GM21528 (cell line): ENCODE measurements around the gene RGL1.
A peak's percentile ranks its signal among the peaks of the same experiment; 100 is the strongest.

Experiments
- ATAC-seq: cut with Tn5 transposase; IDR thresholded peaks from one replicate; pipeline ENCODE4 v1.9.1; 2021; ENCODE audit warnings: mild to moderate bottlenecking, moderate library complexity; ENCODE audit not compliant: unreplicated experiment, low FRiP score

Gene RGL1

GRCh38 chr1:183884526-183884925 is 79.6 kb downstream of the RGL1 start:
- no peak for ATAC-seq

DNA sequence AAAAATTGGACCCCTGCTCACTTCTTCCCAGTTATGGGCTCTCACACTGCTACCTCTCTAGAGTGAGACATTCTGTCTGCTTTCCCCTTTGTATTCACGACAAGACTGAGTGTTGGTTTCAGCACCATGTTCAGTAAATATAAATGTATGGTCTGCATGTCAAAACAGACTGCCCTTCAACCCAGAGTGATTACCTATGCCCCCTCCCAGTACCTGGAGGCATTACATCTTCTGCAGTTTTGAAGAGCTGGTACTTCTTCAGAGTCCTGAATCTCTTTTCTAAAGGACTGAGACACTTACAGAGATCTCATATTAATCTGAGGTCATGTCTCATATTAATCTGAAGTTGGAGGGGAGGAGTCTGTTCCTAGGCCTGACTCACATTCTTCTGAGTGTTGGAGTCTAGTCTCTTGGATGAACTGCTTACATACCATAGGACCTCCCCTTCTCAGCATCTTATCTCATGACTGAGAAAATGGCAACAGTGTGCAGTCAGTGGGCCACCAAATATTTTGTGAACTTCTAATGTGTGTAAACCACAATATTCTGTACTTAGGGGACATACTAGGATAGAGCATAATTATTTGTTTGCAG is 80.3 kb downstream of the RGL1 start:
- no peak for ATAC-seq

DNA sequence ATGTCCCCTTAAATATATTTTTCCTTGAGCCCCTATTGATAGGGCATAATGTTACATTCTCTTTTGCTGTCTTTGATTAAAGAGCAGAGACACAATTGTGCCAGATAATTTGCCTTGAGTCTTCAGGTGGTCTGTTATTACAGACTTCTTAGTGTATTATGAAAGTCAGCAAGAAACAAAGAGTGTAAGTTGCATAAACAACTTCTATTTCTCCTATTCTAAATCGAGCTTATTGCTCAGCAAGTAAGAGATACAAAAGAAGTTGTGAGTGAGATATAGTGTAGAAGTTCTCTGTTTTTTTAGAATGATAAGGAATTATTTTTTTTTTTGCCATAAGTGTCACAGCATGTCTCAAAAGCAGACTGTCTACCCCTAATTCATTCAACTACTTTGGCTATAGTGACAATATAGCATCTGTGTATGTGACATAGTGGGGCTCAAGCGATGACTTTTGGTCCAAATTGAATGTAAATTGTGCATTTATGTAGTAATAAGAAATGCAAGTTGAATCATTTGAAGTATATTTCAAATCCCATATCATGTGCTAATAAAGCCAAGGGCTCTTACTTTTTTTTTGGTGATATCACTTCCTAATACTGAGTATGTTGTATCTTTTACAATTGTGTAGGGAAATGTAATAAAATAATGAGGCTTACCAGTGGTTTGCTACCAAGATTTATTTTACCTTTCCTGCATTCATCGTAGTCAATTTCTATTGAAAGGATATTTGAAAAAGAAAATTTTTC is 81.3 kb downstream of the RGL1 start:
- ATAC-seq = no peak

- no peak for ATAC-seq
These were observed 81.9 kb downstream of the RGL1 start for GRCh38 chr1:183886853-183887252.

GRCh38 chr1:183887826-183888819 is 83.2 kb downstream of the RGL1 start:
- no peak for ATAC-seq

DNA sequence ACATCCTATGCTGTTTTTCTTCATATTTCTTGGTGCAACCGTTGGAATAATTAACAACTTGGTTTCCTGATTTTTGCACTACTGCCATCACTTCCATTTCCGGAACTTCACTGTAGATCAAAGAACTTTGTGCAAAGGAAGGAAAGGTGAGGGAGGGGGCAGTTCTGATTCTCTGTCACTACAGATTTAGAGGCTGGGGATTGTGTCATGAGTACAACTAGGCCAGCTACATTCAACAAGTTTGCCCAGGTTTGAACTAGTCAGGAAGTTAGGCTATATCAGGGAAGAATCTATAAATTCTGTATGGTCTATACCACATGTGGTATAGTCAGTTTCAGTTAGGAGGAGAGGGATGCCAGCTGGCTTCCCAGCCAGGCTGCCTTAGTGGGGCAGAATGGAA is 84.2 kb downstream of the RGL1 start:
- no peak for ATAC-seq

- ATAC-seq = peak; percentile 84
These were observed 86.4 kb downstream of the RGL1 start for GRCh38 chr1:183891158-183891856.

DNA sequence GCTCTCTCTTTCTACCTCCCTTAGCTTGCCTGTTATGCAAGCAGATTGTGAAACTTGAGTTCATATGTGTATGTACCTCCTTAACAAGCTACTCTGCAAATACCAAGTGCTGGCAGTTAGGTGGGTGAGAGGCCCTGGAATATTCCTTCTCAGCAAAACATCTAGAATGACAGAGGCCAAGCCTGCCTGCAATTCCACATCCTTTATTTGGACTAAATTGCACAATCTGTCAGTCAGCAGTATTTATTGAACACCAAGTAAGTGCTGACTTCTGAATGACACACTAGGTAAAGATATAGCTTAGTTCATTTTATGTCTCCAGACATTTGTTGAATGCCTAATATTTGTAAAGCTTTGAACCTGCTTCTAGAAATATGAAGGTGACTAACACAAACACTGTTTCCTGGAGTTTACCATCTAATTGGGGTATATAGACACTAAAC is 87.5 kb downstream of the RGL1 start:
- no peak for ATAC-seq

DNA sequence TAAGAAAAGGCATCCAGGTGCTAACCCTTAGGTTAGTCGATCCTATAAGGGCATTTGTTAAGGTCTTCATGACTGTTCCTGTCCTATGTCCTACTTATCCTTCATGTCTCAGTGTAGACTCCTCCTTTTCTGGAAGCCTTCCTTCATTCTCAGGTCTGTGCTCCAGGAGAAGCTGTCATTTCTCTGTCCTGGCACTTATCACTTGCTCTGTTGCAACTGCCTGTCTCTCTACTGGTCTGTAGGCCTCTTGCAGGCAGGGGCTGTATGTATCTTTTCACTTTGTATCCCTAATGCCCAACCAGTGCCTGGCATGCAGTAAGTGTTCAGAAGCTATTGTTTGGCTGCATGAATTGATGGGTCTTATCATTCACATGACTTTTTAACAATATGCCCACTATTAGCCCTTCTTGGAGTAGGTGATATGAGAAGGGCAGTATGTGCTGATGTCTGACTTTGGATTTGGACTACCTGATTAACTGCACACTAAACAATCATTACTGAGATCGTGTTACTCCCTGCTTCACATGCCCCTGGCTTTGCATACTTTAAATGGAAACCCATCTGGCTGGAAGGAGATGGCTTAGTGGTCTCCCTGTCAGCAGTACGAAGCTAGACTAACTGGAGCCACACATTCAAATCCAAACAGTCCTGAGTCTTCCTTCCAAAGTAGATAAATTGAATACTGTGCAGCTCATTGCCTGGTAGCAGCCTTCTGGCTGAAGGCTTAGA is 88.8 kb downstream of the RGL1 start:
- no peak for ATAC-seq

- ATAC-seq = no peak
These were observed 89.3 kb downstream of the RGL1 start for GRCh38 chr1:183894290-183894565.

GRCh38 chr1:183896466-183897048 is 91.6 kb downstream of the RGL1 start:
- no peak for ATAC-seq

GRCh38 chr1:183898001-183898396 is 93.1 kb downstream of the RGL1 start:
- ATAC-seq = peak; percentile 16

GRCh38 chr1:183898610-183899009 is 93.7 kb downstream of the RGL1 start:
- no peak for ATAC-seq

DNA sequence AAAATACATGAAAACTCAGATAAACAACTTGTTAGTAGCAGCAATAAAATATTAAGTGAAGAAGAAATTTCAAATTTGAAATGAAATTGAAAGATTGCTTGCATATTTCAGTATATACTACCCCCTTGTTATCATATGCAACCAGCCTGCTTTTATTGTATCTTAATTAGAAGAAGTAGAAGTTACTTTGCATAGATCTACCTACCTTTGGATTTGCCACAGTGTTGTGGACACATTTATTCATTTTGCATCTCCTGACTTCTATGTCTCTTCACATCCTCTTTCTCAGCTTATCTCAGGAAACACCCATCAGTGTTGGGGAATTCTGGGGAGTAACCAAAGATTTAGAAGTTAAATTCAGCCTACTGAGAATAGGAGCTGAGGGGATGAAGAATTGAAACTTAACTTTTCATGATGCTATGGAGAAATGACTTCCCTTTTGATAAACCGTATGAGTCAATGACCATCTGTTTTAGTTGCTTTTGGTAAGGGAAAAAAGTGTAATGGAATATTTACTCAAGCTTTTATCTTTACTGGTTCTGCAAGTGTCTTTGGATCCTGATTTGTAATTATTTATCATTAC is 96.9 kb downstream of the RGL1 start:
- no peak for ATAC-seq

- ATAC-seq = no peak
These were observed 98.2 kb downstream of the RGL1 start for GRCh38 chr1:183903101-183903500.

- ATAC-seq = no peak
These were observed 100.7 kb downstream of the RGL1 start for GRCh38 chr1:183905508-183906113.

DNA sequence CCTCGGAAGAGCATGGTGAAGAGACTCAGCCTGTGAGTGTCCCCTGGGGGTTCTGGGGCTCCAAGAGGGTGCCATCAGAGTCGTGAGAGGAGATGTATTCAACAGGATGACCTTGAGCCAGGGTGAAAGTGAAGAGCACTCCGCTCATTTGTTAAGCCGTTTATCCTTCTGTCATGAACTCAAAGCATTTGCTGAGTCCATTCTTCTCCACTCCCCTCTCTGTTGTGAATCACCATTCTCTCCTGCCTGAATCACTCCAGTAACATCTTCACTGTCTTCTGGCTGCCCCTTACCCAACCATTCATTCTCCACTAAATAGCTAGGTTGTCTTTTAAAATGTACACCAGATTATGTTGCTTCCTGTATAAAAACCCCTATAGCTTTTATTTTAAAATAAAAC is 102.2 kb downstream of the RGL1 start:
- no peak for ATAC-seq

GRCh38 chr1:183908079-183908478 is 103.2 kb downstream of the RGL1 start:
- ATAC-seq = no peak

- ATAC-seq = no peak
These were observed 104.8 kb downstream of the RGL1 start for GRCh38 chr1:183909672-183910071.
